SU-DHL-6 (cell line): ENCODE results near the gene LRP4.

Experiments used
- EZH2phosphoT487 ChIP-seq: fragments of 200-600 bp; sonication (generic), shearing (Covaris generic); conservative IDR thresholded peaks from 2 replicates; pipeline ENCODE4 v1.6.1; 2018; ENCODE audit warnings: mild to moderate bottlenecking, antibody characterized with exemption, low read length, moderate library complexity, mixed read lengths
- TF ChIP-seq, protein P1 (sequence below): fragments of 200-600 bp; sonication (generic); IDR thresholded peaks from one replicate; pipeline ENCODE4 v1.5.1; 2017; ENCODE audit warnings: antibody characterized with exemption, mild to moderate bottlenecking, low read length, moderate library complexity; ENCODE audit not compliant: insufficient read depth, poor library complexity, severe bottlenecking

DNA sequence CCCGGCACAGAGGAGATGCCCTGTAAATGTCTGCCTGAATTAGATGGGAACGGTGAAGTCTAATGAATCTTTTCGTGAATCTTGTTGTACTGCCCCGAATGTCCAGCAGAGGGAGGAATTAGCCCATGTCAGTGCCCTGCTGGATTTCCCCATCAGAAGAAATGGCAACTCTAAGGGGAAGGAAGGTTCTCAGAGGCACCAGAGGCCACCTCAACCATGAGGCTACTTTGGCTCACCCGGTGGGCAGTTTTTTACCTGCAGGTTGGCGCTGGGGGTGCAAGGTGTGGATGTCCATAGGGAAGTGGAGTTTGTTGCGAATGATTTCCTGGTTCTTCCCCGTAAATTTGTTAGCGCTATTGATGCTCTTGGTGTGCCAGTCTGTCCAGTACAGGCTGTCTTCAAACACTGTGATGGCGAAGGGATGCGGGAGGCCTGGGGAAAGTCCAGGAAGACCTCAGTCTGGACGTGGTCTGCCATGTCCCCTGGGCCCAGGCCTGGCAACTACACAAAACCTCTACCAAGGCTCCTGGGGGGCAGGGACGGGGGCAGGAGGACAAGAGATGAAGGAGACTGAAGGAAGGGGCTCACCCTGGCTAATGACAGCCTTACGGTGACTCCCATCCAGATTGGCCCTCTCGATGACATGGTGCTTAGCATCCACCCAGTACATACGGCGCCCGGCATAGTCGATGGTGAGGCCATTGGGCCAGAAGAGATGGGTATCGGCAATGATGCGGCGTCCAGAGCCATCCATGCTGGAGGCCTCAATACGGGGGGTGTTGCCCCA, 28.5 kb downstream of the LRP4 start:
- TF ChIP-seq, protein P1, sequence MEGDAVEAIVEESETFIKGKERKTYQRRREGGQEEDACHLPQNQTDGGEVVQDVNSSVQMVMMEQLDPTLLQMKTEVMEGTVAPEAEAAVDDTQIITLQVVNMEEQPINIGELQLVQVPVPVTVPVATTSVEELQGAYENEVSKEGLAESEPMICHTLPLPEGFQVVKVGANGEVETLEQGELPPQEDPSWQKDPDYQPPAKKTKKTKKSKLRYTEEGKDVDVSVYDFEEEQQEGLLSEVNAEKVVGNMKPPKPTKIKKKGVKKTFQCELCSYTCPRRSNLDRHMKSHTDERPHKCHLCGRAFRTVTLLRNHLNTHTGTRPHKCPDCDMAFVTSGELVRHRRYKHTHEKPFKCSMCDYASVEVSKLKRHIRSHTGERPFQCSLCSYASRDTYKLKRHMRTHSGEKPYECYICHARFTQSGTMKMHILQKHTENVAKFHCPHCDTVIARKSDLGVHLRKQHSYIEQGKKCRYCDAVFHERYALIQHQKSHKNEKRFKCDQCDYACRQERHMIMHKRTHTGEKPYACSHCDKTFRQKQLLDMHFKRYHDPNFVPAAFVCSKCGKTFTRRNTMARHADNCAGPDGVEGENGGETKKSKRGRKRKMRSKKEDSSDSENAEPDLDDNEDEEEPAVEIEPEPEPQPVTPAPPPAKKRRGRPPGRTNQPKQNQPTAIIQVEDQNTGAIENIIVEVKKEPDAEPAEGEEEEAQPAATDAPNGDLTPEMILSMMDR: peak; percentile 65
- no peak for TF ChIP-seq EZH2phosphoT487
